GM11168 (cell line): ENCODE measurements around the gene SMG9.
"Not testable (repeated sequence)": the region's sequence is repeated elsewhere in the genome, so short reads cannot be mapped to it uniquely, and the experiment has no call there.

Source experiments
- in situ Hi-C: fragments of 300-500 bp; cut with MboI; formaldehyde crosslinking; loops from one replicate; pipeline ENCODE4 v1.12.0; 2022; ENCODE audit warnings: low sequenced_read_pairs; ENCODE audit not compliant: unreplicated experiment

The SMG9 gene

GRCh38 chr19:43781630-43782310 is 27.0 kb upstream of the SMG9 start:
- in situ Hi-C loops = loop anchor here (5.0 kb wide), 1 partner anchor 34 kb away; no protein-coding TSS in a partner anchor

- in situ Hi-C loops = loop anchor here (5.0 kb wide), 1 partner anchor 34 kb away; no protein-coding TSS in a partner anchor
Measured at GRCh38 chr19:43780706-43781525, 26.2 kb upstream of the SMG9 start, which contains the start of gene KCNN4. KCNN4 (minus strand) TSS chr19:43780973; CDS start chr19:43780861, 112 bp downstream.

- in situ Hi-C loops = loop anchor here (5.0 kb wide), 1 partner anchor 33 kb away; no protein-coding TSS in a partner anchor
Measured at GRCh38 chr19:43779820-43780219, 25.1 kb upstream of the SMG9 start.

- in situ Hi-C loops = no loop called here
Measured at GRCh38 chr19:43779147-43779819, 24.5 kb upstream of the SMG9 start.

GRCh38 chr19:43778651-43779050 is 23.9 kb upstream of the SMG9 start:
- in situ Hi-C loops = no loop called here

- in situ Hi-C loops = no loop called here
Measured at GRCh38 chr19:43777163-43777695, 22.5 kb upstream of the SMG9 start.

- in situ Hi-C loops = no loop called here
Measured at GRCh38 chr19:43776286-43776685, 21.5 kb upstream of the SMG9 start.

GRCh38 chr19:43775299-43775890 is 20.6 kb upstream of the SMG9 start:
- in situ Hi-C loops = no loop called here

GRCh38 chr19:43774940-43775258 is 20.1 kb upstream of the SMG9 start:
- in situ Hi-C loops = not testable (repeated sequence)

- in situ Hi-C loops = no loop called here
Measured at GRCh38 chr19:43774103-43774939, 19.6 kb upstream of the SMG9 start.

- in situ Hi-C loops = no loop called here
Measured at GRCh38 chr19:43773725-43774102, 19.0 kb upstream of the SMG9 start.

- in situ Hi-C loops = no loop called here
Measured at GRCh38 chr19:43769256-43769655, 14.5 kb upstream of the SMG9 start.

GRCh38 chr19:43768273-43769050 is 13.7 kb upstream of the SMG9 start:
- in situ Hi-C loops = no loop called here

- in situ Hi-C loops = no loop called here
Measured at GRCh38 chr19:43767818-43768217, 13.1 kb upstream of the SMG9 start.

- in situ Hi-C loops = no loop called here
Measured at GRCh38 chr19:43767316-43767715, 12.6 kb upstream of the SMG9 start.

- in situ Hi-C loops = no loop called here
Measured at GRCh38 chr19:43766755-43767043, 11.9 kb upstream of the SMG9 start.

- in situ Hi-C loops = no loop called here
Measured at GRCh38 chr19:43765109-43765876, 10.5 kb upstream of the SMG9 start.

GRCh38 chr19:43764684-43765083 is 9.9 kb upstream of the SMG9 start:
- in situ Hi-C loops = not testable (repeated sequence)
